Left colon (tissue), 2 donors: ENCODE measurements around the gene SHISA7. TPM values are rescaled to one million over a fixed set of nuclear protein-coding genes. Genes with fewer than 3 reads are reported as not detected.
A peak's percentile ranks its signal among the peaks of the same experiment; 100 is the strongest.
"Not testable (repeated sequence)": the region's sequence is repeated elsewhere in the genome, so short reads cannot be mapped to it uniquely, and the experiment has no call there.

Experiments used
- ATAC-seq: fragments of 200-7000 bp; cut with Tn5 transposase; one replicate; pipeline ENCODE4 v1.9.1; 2020; ENCODE audit warnings: mild to moderate bottlenecking, moderate library complexity
- DNase-seq, 2 donors: peaks; one replicate each; pipeline ENCODE4 v3.0.0-alpha.2; 2020
- intact Hi-C, 2 donors: fragments of 100-400 bp; cut with DNase I in 1 of 2; cut with micrococcal nuclease in 1 of 2; formaldehyde crosslinking; loops; one replicate each; pipeline versions ENCODE4 v1.11.2 to v1.14.0; 2022; cut with DNase I, micrococcal nuclease
- total RNA-seq, 2 donors: library from RNA; stranded (reverse); fragmentation: NEBNext Ultra II Directional; extraction: Animal tissue kit (Norgen Biotek cat#: 25700); gene quantifications; one replicate each; pipeline ENCODE4 v1.2.1, GENCODE V29; 2021
- donor health status: DM: no; HTN: no; CAD: no.
- donor health status: DM: yes; HTN: yes; CAD: no.

Gene SHISA7
- total RNA-seq, 2 donors from 2014 or later = not detected

GRCh38 chr19:55401390-55401789, 41.7 kb downstream of the SHISA7 start:
- ATAC-seq, intact Hi-C loops: not testable (repeated sequence)

GRCh38 chr19:55400281-55401087, 42.6 kb downstream of the SHISA7 start:
- intact Hi-C loops = no loop called here
- DNase-seq (no peak), ATAC-seq (no peak)

More at GRCh38 chr19:55401390-55401789, 41.7 kb downstream of the SHISA7 start:
- not testable (repeated sequence) for DNase-seq

- intact Hi-C loops = no loop called here
- ATAC-seq = no peak
- DNase-seq = no peak
Observed at GRCh38 chr19:55398200-55398925, 44.7 kb downstream of the SHISA7 start.

GRCh38 chr19:55392820-55393761, 50.0 kb downstream of the SHISA7 start:
- ATAC-seq (no peak), DNase-seq (no peak)
- intact Hi-C loops = no loop called here

- no peak for DNase-seq
- intact Hi-C loops = no loop called here
- ATAC-seq = no peak
Observed at GRCh38 chr19:55391702-55392615, 51.1 kb downstream of the SHISA7 start.

GRCh38 chr19:55391191-55391670, 51.9 kb downstream of the SHISA7 start:
- DNase-seq = no peak
- intact Hi-C loops = no loop called here
- ATAC-seq = no peak

- DNase-seq (no peak), ATAC-seq (no peak)
- intact Hi-C loops = no loop called here
Observed at GRCh38 chr19:55390461-55390880, 52.6 kb downstream of the SHISA7 start.

GRCh38 chr19:55389386-55390317, 53.4 kb downstream of the SHISA7 start:
- DNase-seq = no peak
- ATAC-seq = no peak
- intact Hi-C loops = no loop called here

GRCh38 chr19:55387736-55388497, 55.2 kb downstream of the SHISA7 start:
- DNase-seq = no peak
- ATAC-seq = no peak
- intact Hi-C loops = no loop called here

- intact Hi-C loops = no loop called here
- DNase-seq = no peak
- ATAC-seq = no peak
Observed at GRCh38 chr19:55386493-55386971, 56.6 kb downstream of the SHISA7 start.

- ATAC-seq (peak; percentile 73), DNase-seq (peak; percentile 98)
- intact Hi-C loops = no loop called here
Observed at GRCh38 chr19:55385724-55386492, 57.2 kb downstream of the SHISA7 start, which contains the start of gene RPL28. Gene RPL28 (plus strand): TSS chr19:55385932. CDS start chr19:55386358, 426 bp downstream.

- peak; percentile 97 for DNase-seq
- intact Hi-C loops = no loop called here
- peak; percentile 76 for ATAC-seq
Observed at GRCh38 chr19:55384920-55385723, 58.0 kb downstream of the SHISA7 start.

GRCh38 chr19:55384131-55384919, 58.8 kb downstream of the SHISA7 start, which contains the start of gene TMEM238:
Gene TMEM238 (minus strand): TSS chr19:55384292. CDS start chr19:55384259, 33 bp downstream.
- intact Hi-C loops = no loop called here

More at GRCh38 chr19:55384131-55384919, 58.8 kb downstream of the SHISA7 start, which contains the start of gene TMEM238:
- peak; percentile 78 to 83 for DNase-seq
- peak; percentile 63 for ATAC-seq
